ENCODE measurements around the gene NHLRC4.

Gene NHLRC4

GRCh38 chr16:555528-556473 lies 11.0 kb upstream of the NHLRC4 start (continued):
- no peak for TF ChIP-seq ARNTL (CRISPR knock-in tag; IDR thresholded peaks at IDR 0.05; ENCODE audit: borderline replicate concordance, low read depth)

- TF ChIP-seq TCF4 (CRISPR knock-in tag; IDR thresholded peaks at IDR 0.05; ENCODE audit: borderline replicate concordance) (no peak), ZFP3 (CRISPR knock-in tag; IDR thresholded peaks at IDR 0.05) (no peak), ESRRG (CRISPR knock-in tag; IDR thresholded peaks at IDR 0.05) (no peak), BACH2 (CRISPR knock-in tag; IDR thresholded peaks at IDR 0.05; ENCODE audit: borderline replicate concordance) (no peak), SNAI2 (CRISPR knock-in tag; IDR thresholded peaks at IDR 0.05) (no peak), GLIS3 (CRISPR knock-in tag; IDR thresholded peaks at IDR 0.05) (no peak), ARNTL (CRISPR knock-in tag; IDR thresholded peaks at IDR 0.05; ENCODE audit: borderline replicate concordance, low read depth) (no peak), ZNF565 (CRISPR knock-in tag; conservative IDR thresholded peaks at IDR 0.05; ENCODE audit: low read depth) (no peak), ZFP30 (CRISPR knock-in tag; IDR thresholded peaks at IDR 0.05) (no peak), TOX (CRISPR knock-in tag; IDR thresholded peaks at IDR 0.05; ENCODE audit: borderline replicate concordance) (no peak), TSHZ2 (CRISPR knock-in tag; IDR thresholded peaks at IDR 0.05) (no peak)
- no peak; the same call in 2 of the 3 replicates for ATAC-seq
Measured at GRCh38 chr16:556474-557173, 10.2 kb upstream of the NHLRC4 start.

DNA sequence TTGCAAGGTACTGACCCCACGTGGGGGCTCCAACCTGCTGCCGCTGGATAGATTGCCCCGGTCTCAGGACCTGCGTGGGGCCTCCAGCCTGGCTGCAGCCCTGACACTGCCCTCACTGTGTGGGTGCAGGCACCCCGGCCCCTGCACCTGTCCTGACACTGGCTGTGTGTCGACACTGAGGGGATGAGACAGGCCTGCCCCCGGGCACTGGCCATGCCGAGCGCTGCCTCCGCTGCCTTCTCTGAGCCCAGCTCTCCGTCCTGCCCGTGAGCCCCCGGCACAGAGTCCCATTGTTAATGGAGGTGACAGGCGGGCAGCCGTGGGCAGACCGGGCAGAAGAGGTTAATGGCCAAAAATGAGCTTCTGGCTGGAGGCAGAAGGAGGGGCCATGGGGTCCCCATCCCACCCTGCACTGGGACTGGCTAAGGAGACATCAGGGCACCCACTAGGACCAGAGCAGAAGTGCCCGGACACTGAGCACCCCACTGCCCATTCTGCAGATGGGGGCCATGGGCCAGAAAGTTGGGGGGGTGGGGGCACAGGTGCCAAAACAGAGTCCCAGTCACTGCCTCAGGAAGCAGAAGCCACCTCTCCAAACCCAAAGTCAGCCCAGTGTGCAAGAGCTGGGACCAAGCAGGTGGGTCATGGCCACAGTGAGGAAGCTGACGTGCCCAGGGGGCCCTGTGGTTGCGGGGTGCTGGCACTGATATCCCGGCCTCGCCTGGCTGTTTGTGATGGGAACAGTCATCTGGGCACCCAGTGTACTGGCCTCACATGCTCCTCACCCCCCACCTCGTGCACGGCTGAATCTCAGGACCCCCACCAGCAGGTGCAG lies 9.1 kb upstream of the NHLRC4 start:
- no peak for TF ChIP-seq SNAI2 (CRISPR knock-in tag; IDR thresholded peaks at IDR 0.05)
- no peak for TF ChIP-seq TOX (CRISPR knock-in tag; IDR thresholded peaks at IDR 0.05; ENCODE audit: borderline replicate concordance)
- no peak for TF ChIP-seq ZNF8 (CRISPR knock-in tag; IDR thresholded peaks at IDR 0.05)
- TF ChIP-seq, protein P1, sequence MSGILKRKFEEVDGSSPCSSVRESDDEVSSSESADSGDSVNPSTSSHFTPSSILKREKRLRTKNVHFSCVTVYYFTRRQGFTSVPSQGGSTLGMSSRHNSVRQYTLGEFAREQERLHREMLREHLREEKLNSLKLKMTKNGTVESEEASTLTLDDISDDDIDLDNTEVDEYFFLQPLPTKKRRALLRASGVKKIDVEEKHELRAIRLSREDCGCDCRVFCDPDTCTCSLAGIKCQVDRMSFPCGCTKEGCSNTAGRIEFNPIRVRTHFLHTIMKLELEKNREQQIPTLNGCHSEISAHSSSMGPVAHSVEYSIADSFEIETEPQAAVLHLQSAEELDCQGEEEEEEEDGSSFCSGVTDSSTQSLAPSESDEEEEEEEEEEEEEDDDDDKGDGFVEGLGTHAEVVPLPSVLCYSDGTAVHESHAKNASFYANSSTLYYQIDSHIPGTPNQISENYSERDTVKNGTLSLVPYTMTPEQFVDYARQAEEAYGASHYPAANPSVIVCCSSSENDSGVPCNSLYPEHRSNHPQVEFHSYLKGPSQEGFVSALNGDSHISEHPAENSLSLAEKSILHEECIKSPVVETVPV (CRISPR knock-in tag; IDR thresholded peaks at IDR 0.05): no peak
- TF ChIP-seq TSHZ2 (CRISPR knock-in tag; IDR thresholded peaks at IDR 0.05): no peak
- no peak for TF ChIP-seq ESRRG (CRISPR knock-in tag; IDR thresholded peaks at IDR 0.05)
- TF ChIP-seq, protein P2, sequence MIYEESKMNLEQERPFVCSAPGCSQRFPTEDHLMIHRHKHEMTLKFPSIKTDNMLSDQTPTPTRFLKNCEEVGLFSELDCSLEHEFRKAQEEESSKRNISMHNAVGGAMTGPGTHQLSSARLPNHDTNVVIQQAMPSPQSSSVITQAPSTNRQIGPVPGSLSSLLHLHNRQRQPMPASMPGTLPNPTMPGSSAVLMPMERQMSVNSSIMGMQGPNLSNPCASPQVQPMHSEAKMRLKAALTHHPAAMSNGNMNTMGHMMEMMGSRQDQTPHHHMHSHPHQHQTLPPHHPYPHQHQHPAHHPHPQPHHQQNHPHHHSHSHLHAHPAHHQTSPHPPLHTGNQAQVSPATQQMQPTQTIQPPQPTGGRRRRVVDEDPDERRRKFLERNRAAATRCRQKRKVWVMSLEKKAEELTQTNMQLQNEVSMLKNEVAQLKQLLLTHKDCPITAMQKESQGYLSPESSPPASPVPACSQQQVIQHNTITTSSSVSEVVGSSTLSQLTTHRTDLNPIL (CRISPR knock-in tag; IDR thresholded peaks at IDR 0.05; ENCODE audit: low read depth): no peak
- ATAC-seq: no peak

Data from SK-N-SH treated with all-trans-retinoic acid at 6 μM for 48 hours (cell line).